KBM-7 (cell line): Measurements from ENCODE around the gene BMP4.

Source experiments
- DNase-seq: peaks from one replicate; pipeline ENCODE4 v3.0.0-alpha.2; 2015
- in situ Hi-C: fragments of 300-500 bp; cut with MboI; formaldehyde crosslinking; loops from 2 replicates; pipeline ENCODE4 v1.14.3; 2020; ENCODE audit warnings: low sequenced_read_pairs, low pct_unique_long_range_greater_than_20kb, mixed read lengths

Gene BMP4

GRCh38 chr14:53950031-53950793 is 6.4 kb downstream of the BMP4 start:
- in situ Hi-C loops, result loop anchor here (25.0 kb wide), 1 partner anchor 387 kb away; no protein-coding TSS in a partner anchor
- DNase-seq, result no peak

- DNase-seq, result no peak
- in situ Hi-C loops, result no loop called here
Measured at GRCh38 chr14:53949201-53949600, 7.4 kb downstream of the BMP4 start.

GRCh38 chr14:53948205-53948884 is 8.3 kb downstream of the BMP4 start:
- in situ Hi-C loops, result no loop called here
- DNase-seq, result no peak

GRCh38 chr14:53947452-53948204 is 9.0 kb downstream of the BMP4 start:
- in situ Hi-C loops, result no loop called here
- DNase-seq, result no peak

- no peak for DNase-seq
- in situ Hi-C loops, result no loop called here
Measured at GRCh38 chr14:53947094-53947445, 9.6 kb downstream of the BMP4 start.

- no peak for DNase-seq
Measured at GRCh38 chr14:53946404-53947093, 10.1 kb downstream of the BMP4 start.

GRCh38 chr14:53946071-53946403 is 10.6 kb downstream of the BMP4 start:
- no peak for DNase-seq
- in situ Hi-C loops, result no loop called here

More at GRCh38 chr14:53946404-53947093, 10.1 kb downstream of the BMP4 start:
- in situ Hi-C loops, result no loop called here

- DNase-seq, result no peak
- in situ Hi-C loops, result no loop called here
Measured at GRCh38 chr14:53943751-53944083, 12.9 kb downstream of the BMP4 start.

- in situ Hi-C loops, result no loop called here
- DNase-seq, result no peak
Measured at GRCh38 chr14:53942970-53943750, 13.5 kb downstream of the BMP4 start.

GRCh38 chr14:53938136-53938837 is 18.3 kb downstream of the BMP4 start:
- no peak for DNase-seq
- in situ Hi-C loops, result no loop called here

- DNase-seq, result no peak
- in situ Hi-C loops, result no loop called here
Measured at GRCh38 chr14:53934778-53935414, 21.7 kb downstream of the BMP4 start.

- in situ Hi-C loops, result no loop called here
- no peak for DNase-seq
Measured at GRCh38 chr14:53932966-53933365, 23.7 kb downstream of the BMP4 start.

GRCh38 chr14:53929871-53930715 is 26.5 kb downstream of the BMP4 start:
- in situ Hi-C loops, result no loop called here
- DNase-seq, result peak; percentile 19

GRCh38 chr14:53927171-53927570 is 29.5 kb downstream of the BMP4 start:
- in situ Hi-C loops, result no loop called here
- DNase-seq, result no peak

GRCh38 chr14:53925201-53925766 is 31.3 kb downstream of the BMP4 start:
- in situ Hi-C loops, result no loop called here
- DNase-seq, result no peak

- no peak for DNase-seq
- in situ Hi-C loops, result no loop called here
Measured at GRCh38 chr14:53924753-53925152, 31.9 kb downstream of the BMP4 start.

- no peak for DNase-seq
- in situ Hi-C loops, result no loop called here
Measured at GRCh38 chr14:53921027-53921426, 35.6 kb downstream of the BMP4 start.
